Kidney (tissue), 14 donors: ENCODE measurements around the gene ZNF324B. TPM values are rescaled to one million over a fixed set of nuclear protein-coding genes. Genes with fewer than 3 reads are reported as not detected.

Experiments
- DNase-seq, 5 donors: peaks; one replicate each; pipeline ENCODE4 v3.0.0-alpha.2; 2013 to 2020
- FAIRE-seq: peaks from 2 replicates; lab custom pipeline; 2012; peaks lifted over from hg19 to GRCh38; lab: Jason Lieb, UNC
- H3K27ac ChIP-seq, 2 donors: one replicate each; pipeline ENCODE4 v1.7.0; 2013; ENCODE audit warnings: low read depth in 2 of 2, low read length in 2 of 2, inconsistent platforms in 1 of 2
- H3K27me3 ChIP-seq: one replicate; pipeline ENCODE4 v1.7.1; 2013; ENCODE audit warnings: low read length, inconsistent platforms; ENCODE audit not compliant: control insufficient read depth, insufficient read depth
- H3K36me3 ChIP-seq, 3 donors: one replicate each; pipeline versions ENCODE4 v1.7.0 to v1.7.1; 2013; ENCODE audit warnings: low read length in 3 of 3, control low read depth in 1 of 3, inconsistent platforms in 1 of 3; ENCODE audit not compliant: insufficient read depth in 3 of 3, control insufficient read depth in 2 of 3
- H3K4me1 ChIP-seq, 3 donors: one replicate each; pipeline versions ENCODE4 v1.7.0 to v1.7.1; 2013; ENCODE audit warnings: low read length in 3 of 3, inconsistent platforms in 1 of 3, low read depth in 1 of 3; ENCODE audit not compliant: control insufficient read depth in 2 of 3, insufficient read depth in 2 of 3
- H3K4me3 ChIP-seq, 3 donors: one replicate each; pipeline versions ENCODE4 v1.7.0 to v1.8.1; 2013; ENCODE audit warnings: low read length in 3 of 3, control low read depth in 1 of 3, inconsistent platforms in 1 of 3
- H3K9ac ChIP-seq, 3 donors: one replicate each; pipeline versions ENCODE4 v1.7.0 to v1.7.1; 2013; ENCODE audit warnings: low read length in 3 of 3, control low read depth in 1 of 3, inconsistent platforms in 1 of 3
- H3K9me3 ChIP-seq, 3 donors: one replicate each; pipeline versions ENCODE4 v1.7.0 to v1.7.1; 2013; ENCODE audit warnings: low read length in 3 of 3, control low read depth in 1 of 3, inconsistent platforms in 1 of 3; ENCODE audit not compliant: control insufficient read depth in 2 of 3, insufficient read depth in 1 of 3
- intact Hi-C: fragments of 100-400 bp; cut with DNase I; formaldehyde crosslinking; loops from one replicate; pipeline ENCODE4 v1.11.1; 2022
- polyA plus RNA-seq: library from polyadenylated mRNA; stranded (reverse); fragments of 350-450 nt; fragmentation: Illumina TruSeq; extraction: RNeasy Lipid Tissue Mini Kit (QIAGEN cat#74804); gene quantifications from one replicate; pipeline ENCODE4 v1.2.3, GENCODE V29; 2014; ENCODE audit warnings: low read depth, low replicate concordance; ENCODE audit not compliant: insufficient read depth
- total RNA-seq: library from RNA; stranded (reverse); fragmentation: NEBNext Ultra II Directional; extraction: Animal tissue kit (Norgen Biotek cat#: 25700); gene quantifications from one replicate; pipeline ENCODE4 v1.2.1, GENCODE V29; 2021
- TF ChIP-seq, protein P1 (sequence below): IDR thresholded peaks from 3 replicates; pipeline ENCODE4 v1.5.1; 2012; ENCODE audit warnings: mild to moderate bottlenecking, moderate library complexity, borderline replicate concordance; ENCODE audit not compliant: insufficient read depth; ENCODE audit errors: extremely low read depth
- donor health status: control.
- donor health status: control.
- donor health status: control.
- donor health status: control.
- donor health status: control.
- donor health status: DM: yes; HTN: yes; CAD: no.
- donor health status: Normal renal cell carcinoma (clear cell type).

ZNF324B gene
- total and polyA plus RNA-seq, 2 donors from 2014 or later = 3.4 to 9.9 TPM

DNA sequence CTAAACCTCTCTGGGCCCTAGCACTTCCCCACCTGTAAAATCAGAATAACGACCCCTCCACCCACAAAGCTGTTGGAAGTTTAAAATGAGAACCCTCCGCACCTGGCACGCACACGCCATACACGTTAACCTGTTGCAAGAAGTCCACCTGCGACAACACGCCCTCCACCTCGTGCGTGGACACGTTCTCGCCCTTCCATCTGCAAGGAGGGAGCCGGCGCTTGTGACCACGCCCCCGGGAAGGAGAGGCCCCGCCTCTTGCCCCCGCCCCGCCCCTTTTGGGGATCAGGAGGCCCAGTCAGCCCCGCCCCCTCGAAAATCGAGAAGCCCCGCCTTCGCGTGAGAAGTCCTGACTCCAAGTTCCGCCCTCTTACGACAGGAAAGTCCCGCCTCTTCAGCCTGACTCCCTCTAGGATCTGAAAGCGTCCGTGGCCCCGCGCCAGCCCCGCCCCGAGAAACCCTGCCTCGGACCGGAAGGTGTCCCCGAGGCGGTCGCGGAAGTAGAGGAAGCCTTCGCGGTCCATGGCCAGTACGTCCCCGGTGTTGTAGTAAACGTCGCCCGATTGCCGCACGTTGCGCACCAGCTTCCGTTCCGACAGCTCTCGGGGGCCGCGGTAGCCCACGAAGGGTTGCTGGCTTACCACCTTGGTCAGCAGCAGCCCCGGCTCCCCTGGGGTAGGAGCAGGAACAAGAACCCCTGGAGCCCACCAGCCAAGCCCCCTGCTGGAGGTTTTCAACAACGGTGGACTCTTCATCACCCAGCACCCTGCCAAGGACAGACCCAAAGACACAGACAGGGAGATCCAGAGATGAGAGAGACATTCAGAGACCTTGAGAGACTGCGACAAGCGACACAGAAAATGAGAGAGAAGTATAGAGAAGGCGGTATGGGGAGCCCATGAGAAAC, 47.9 kb downstream of the ZNF324B start:
- DNase-seq (peak; percentile 99 to 100 (median 100)), FAIRE-seq (peak; percentile 68)
- intact Hi-C loops = no loop called here
- Histone ChIP-seq H3K36me3 (no peaks in the 10 kb centered on the region), H3K9me3 (no peaks in the 10 kb centered on the region), H3K9ac (peak overlapping the region; percentile 37 to 93 (median 90)), H3K27ac (peak overlapping the region; percentile 81 to 82), H3K4me3 (peak overlapping the region; percentile 72 to 97 (median 90)), H3K4me1 (peaks cover 0 to 20% (median 6%) of the 10 kb centered on the region in 3 donors), H3K27me3 (no peaks in the 10 kb centered on the region)
- TF ChIP-seq, protein P1, sequence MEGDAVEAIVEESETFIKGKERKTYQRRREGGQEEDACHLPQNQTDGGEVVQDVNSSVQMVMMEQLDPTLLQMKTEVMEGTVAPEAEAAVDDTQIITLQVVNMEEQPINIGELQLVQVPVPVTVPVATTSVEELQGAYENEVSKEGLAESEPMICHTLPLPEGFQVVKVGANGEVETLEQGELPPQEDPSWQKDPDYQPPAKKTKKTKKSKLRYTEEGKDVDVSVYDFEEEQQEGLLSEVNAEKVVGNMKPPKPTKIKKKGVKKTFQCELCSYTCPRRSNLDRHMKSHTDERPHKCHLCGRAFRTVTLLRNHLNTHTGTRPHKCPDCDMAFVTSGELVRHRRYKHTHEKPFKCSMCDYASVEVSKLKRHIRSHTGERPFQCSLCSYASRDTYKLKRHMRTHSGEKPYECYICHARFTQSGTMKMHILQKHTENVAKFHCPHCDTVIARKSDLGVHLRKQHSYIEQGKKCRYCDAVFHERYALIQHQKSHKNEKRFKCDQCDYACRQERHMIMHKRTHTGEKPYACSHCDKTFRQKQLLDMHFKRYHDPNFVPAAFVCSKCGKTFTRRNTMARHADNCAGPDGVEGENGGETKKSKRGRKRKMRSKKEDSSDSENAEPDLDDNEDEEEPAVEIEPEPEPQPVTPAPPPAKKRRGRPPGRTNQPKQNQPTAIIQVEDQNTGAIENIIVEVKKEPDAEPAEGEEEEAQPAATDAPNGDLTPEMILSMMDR = peak; percentile 3

GRCh38 chr19:58500242-58500641, 48.8 kb downstream of the ZNF324B start:
- Histone ChIP-seq H3K9me3 (no peaks in the 10 kb centered on the region), H3K36me3 (no peaks in the 10 kb centered on the region), H3K4me1 (peaks cover 0 to 20% (median 6%) of the 10 kb centered on the region in 3 donors), H3K27me3 (no peaks in the 10 kb centered on the region), H3K9ac (peak overlapping the region in 1 of 3 donors; percentile 93), H3K4me3 (peak overlapping the region in 2 of 3 donors; percentile 90 to 97), H3K27ac (no peak overlapping the region)
- TF ChIP-seq, protein P1 = no peak
- DNase-seq (no peak), FAIRE-seq (no peak)
- intact Hi-C loops = no loop called here

Other genes with a start within 250 kb of the ZNF324B start
- gene ZNF544, start 222.7 kb upstream of the ZNF324B start, total RNA-seq = 39.3 TPM
- gene ZNF544, start 222.7 kb upstream of the ZNF324B start, polyA plus RNA-seq = 19.4 TPM
- 9.0 TPM for gene ZNF8, start 172.7 kb upstream of the ZNF324B start, total RNA-seq
- 1.3 TPM for gene ZNF8, start 172.7 kb upstream of the ZNF324B start, polyA plus RNA-seq
- gene ERVK3-1, start 146.2 kb upstream of the ZNF324B start, total RNA-seq = 35.4 TPM
- 41.6 TPM for gene ERVK3-1, start 146.2 kb upstream of the ZNF324B start, polyA plus RNA-seq
- 3.3 TPM for gene ZSCAN22, start 124.6 kb upstream of the ZNF324B start, total RNA-seq
- gene ZSCAN22, start 124.6 kb upstream of the ZNF324B start, polyA plus RNA-seq = 1.1 TPM
- gene A1BG, start 98.1 kb upstream of the ZNF324B start, total RNA-seq = 10.9 TPM
- gene A1BG, start 98.1 kb upstream of the ZNF324B start, polyA plus RNA-seq = 19.0 TPM
- gene ZNF497, start 88.9 kb upstream of the ZNF324B start, total RNA-seq = 5.0 TPM
- gene ZNF497, start 88.9 kb upstream of the ZNF324B start, polyA plus RNA-seq = 1.7 TPM
- gene ZNF837, start 70.6 kb upstream of the ZNF324B start, total RNA-seq = 5.0 TPM
- gene ZNF837, start 70.6 kb upstream of the ZNF324B start, polyA plus RNA-seq = 3.6 TPM
- 802 TPM for gene RPS5, start 64.4 kb upstream of the ZNF324B start, total RNA-seq
- 929 TPM for gene RPS5, start 64.4 kb upstream of the ZNF324B start, polyA plus RNA-seq
- 0.25 TPM for gene RNF225, start 56.0 kb upstream of the ZNF324B start, total RNA-seq
- gene RNF225, start 56.0 kb upstream of the ZNF324B start, polyA plus RNA-seq = not detected
- gene ZNF584, start 43.0 kb upstream of the ZNF324B start, total RNA-seq = 13.0 TPM
- gene ZNF584, start 43.0 kb upstream of the ZNF324B start, polyA plus RNA-seq = 6.2 TPM
- 7.8 TPM for gene ZNF132, start 11.5 kb upstream of the ZNF324B start, total RNA-seq
- 2.9 TPM for gene ZNF132, start 11.5 kb upstream of the ZNF324B start, polyA plus RNA-seq
- 13.0 TPM for gene ZNF324, start 15.5 kb downstream of the ZNF324B start, total RNA-seq
- gene ZNF324, start 15.5 kb downstream of the ZNF324B start, polyA plus RNA-seq = 3.9 TPM
- 13.3 TPM for gene ZNF446, start 24.7 kb downstream of the ZNF324B start, total RNA-seq
- 12.6 TPM for gene ZNF446, start 24.7 kb downstream of the ZNF324B start, polyA plus RNA-seq
- gene SLC27A5, start 60.4 kb downstream of the ZNF324B start, total RNA-seq = 10.8 TPM
- 41.5 TPM for gene SLC27A5, start 60.4 kb downstream of the ZNF324B start, polyA plus RNA-seq
- gene ZBTB45, start 68.2 kb downstream of the ZNF324B start, total RNA-seq = 16.9 TPM
- 7.7 TPM for gene ZBTB45, start 68.2 kb downstream of the ZNF324B start, polyA plus RNA-seq
- 229 TPM for gene TRIM28, start 92.4 kb downstream of the ZNF324B start, total RNA-seq
- 191 TPM for gene TRIM28, start 92.4 kb downstream of the ZNF324B start, polyA plus RNA-seq
- gene CHMP2A, start 103.5 kb downstream of the ZNF324B start, total RNA-seq = 142 TPM
- gene CHMP2A, start 103.5 kb downstream of the ZNF324B start, polyA plus RNA-seq = 294 TPM
- 60.4 TPM for gene UBE2M, start 107.0 kb downstream of the ZNF324B start, total RNA-seq
- gene UBE2M, start 107.0 kb downstream of the ZNF324B start, polyA plus RNA-seq = 98.0 TPM
- 38.6 TPM for gene MZF1, start 121.7 kb downstream of the ZNF324B start, total RNA-seq
- gene MZF1, start 121.7 kb downstream of the ZNF324B start, polyA plus RNA-seq = 12.9 TPM